Smooth muscle cell (in vitro differentiated cells): ENCODE data around the gene SARDH. TPM values are rescaled to one million over a fixed set of nuclear protein-coding genes. Genes with fewer than 3 reads are reported as not detected.
A peak's percentile ranks its signal among the peaks of the same experiment; 100 is the strongest.

Experiments used
- DNase-seq: peaks from one replicate; lab custom pipeline; 2025; ENCODE audit not compliant: unreplicated experiment; lab: John Stamatoyannopoulos, UW
- H2AFZ ChIP-seq: fragments of 200-600 bp; sonication (generic); 2 replicates; pipeline ENCODE4 v1.6.0; 2016; ENCODE audit warnings: antibody characterized with exemption, low read depth, mild to moderate bottlenecking
- H3F3A ChIP-seq: fragments of 200-600 bp; sonication (generic); 2 replicates; pipeline ENCODE4 v1.6.0; 2017; ENCODE audit warnings: antibody characterized with exemption, low read depth
- H3K27ac ChIP-seq: fragments of 200-600 bp; sonication (generic); 2 replicates; pipeline ENCODE4 v1.5.1; 2016; ENCODE audit warnings: low read depth, mild to moderate bottlenecking
- H3K27me3 ChIP-seq: fragments of 200-600 bp; sonication (generic); 2 replicates; pipeline ENCODE4 v1.6.1; 2016; ENCODE audit warnings: low read depth, mild to moderate bottlenecking
- H3K36me3 ChIP-seq: fragments of 200-600 bp; sonication (generic); 2 replicates; pipeline ENCODE4 v1.5.1; 2016; ENCODE audit warnings: low read depth
- H3K4me1 ChIP-seq: fragments of 200-600 bp; sonication (generic); 2 replicates; pipeline ENCODE4 v1.5.1; 2016; ENCODE audit warnings: low read depth
- H3K4me2 ChIP-seq: fragments of 200-600 bp; sonication (generic); 2 replicates; pipeline ENCODE4 v1.6.0; 2016; ENCODE audit warnings: mild to moderate bottlenecking
- H3K4me3 ChIP-seq: fragments of 200-600 bp; sonication (generic); 2 replicates; pipeline ENCODE4 v1.5.1; 2016; ENCODE audit warnings: mild to moderate bottlenecking
- H3K79me2 ChIP-seq: fragments of 200-600 bp; sonication (generic); 2 replicates; pipeline ENCODE4 v1.6.0; 2016; ENCODE audit warnings: low read depth, mild to moderate bottlenecking
- H3K9ac ChIP-seq: fragments of 200-600 bp; sonication (generic); 2 replicates; pipeline ENCODE4 v1.6.0; 2016; ENCODE audit warnings: low read depth
- H3K9me3 ChIP-seq: fragments of 200-600 bp; sonication (generic); replicated peaks from 2 replicates; pipeline ENCODE4 v1.5.1; 2016; ENCODE audit warnings: low read depth
- H4K20me1 ChIP-seq: fragments of 200-600 bp; sonication (generic); 2 replicates; pipeline ENCODE4 v1.6.0; 2016; ENCODE audit warnings: low read depth
- WGBS: methylation state at CpG from one replicate; pipeline ENCODE4 v1.1.7; 2016; ENCODE audit warnings: low lambda C conversion rate; 5-methylcytosine and 5-hydroxymethylcytosine counted together
- polyA plus RNA-seq: library from polyadenylated mRNA; unstranded; fragments of >200 nt; fragmentation: Nextera tagmentation; extraction: Ambion mirVana; gene quantifications from 2 replicates; pipeline ENCODE4 v1.2.1, GENCODE V29; 2016
- total RNA-seq: library from RNA; depleted of rRNA; stranded (reverse); fragments of >200 nt; gene quantifications from 2 replicates; pipeline ENCODE4 v1.2.3, GENCODE V29; 2014
- TF ChIP-seq, protein P1 (sequence below): fragments of 200-600 bp; sonication (generic); IDR thresholded peaks from 2 replicates; pipeline ENCODE4 v1.5.1; 2017; ENCODE audit warnings: borderline replicate concordance, mild to moderate bottlenecking, antibody characterized with exemption; ENCODE audit not compliant: insufficient read depth, poor library complexity, severe bottlenecking

SARDH gene
- total and polyA plus RNA-seq, 2 experiments from 2014 or later, result 3.3 to 10.1 TPM

- Histone ChIP-seq H2AFZ (no peak overlapping the region), H3K27ac (peak overlapping the region; percentile 97), H3K9me3 (no peaks in the 10 kb centered on the region), H3K79me2 (no peaks in the 10 kb centered on the region), H3F3A (peaks cover 7% of the 10 kb centered on the region), H3K9ac (no peak overlapping the region), H3K36me3 (no peaks in the 10 kb centered on the region), H3K4me3 (no peak overlapping the region), H3K27me3 (no peaks in the 10 kb centered on the region), H3K4me1 (no peaks in the 10 kb centered on the region), H4K20me1 (no peaks in the 10 kb centered on the region), H3K4me2 (peak overlapping the region; percentile 76)
- 81% methylated on average over 25 of the region's 25 CpGs for WGBS
- DNase-seq, result no peak
- TF ChIP-seq, protein P1, sequence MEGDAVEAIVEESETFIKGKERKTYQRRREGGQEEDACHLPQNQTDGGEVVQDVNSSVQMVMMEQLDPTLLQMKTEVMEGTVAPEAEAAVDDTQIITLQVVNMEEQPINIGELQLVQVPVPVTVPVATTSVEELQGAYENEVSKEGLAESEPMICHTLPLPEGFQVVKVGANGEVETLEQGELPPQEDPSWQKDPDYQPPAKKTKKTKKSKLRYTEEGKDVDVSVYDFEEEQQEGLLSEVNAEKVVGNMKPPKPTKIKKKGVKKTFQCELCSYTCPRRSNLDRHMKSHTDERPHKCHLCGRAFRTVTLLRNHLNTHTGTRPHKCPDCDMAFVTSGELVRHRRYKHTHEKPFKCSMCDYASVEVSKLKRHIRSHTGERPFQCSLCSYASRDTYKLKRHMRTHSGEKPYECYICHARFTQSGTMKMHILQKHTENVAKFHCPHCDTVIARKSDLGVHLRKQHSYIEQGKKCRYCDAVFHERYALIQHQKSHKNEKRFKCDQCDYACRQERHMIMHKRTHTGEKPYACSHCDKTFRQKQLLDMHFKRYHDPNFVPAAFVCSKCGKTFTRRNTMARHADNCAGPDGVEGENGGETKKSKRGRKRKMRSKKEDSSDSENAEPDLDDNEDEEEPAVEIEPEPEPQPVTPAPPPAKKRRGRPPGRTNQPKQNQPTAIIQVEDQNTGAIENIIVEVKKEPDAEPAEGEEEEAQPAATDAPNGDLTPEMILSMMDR, result no peak
Observed at GRCh38 chr9:133713150-133713959, 24.8 kb downstream of the SARDH start.

- 84% methylated on average over 20 of the region's 22 CpGs for WGBS
- no peak overlapping the region for H3K4me3 ChIP-seq
- TF ChIP-seq, protein P1, result no peak
- no peak overlapping the region for H3K9ac ChIP-seq
- H3K79me2 ChIP-seq, result no peaks in the 10 kb centered on the region
- no peaks in the 10 kb centered on the region for H3K4me1 ChIP-seq
- H3K4me2 ChIP-seq, result peak overlapping the region; percentile 2
- peaks cover 7% of the 10 kb centered on the region for H3F3A ChIP-seq
- H3K27me3 ChIP-seq, result no peaks in the 10 kb centered on the region
- no peak overlapping the region for H2AFZ ChIP-seq
- no peaks in the 10 kb centered on the region for H4K20me1 ChIP-seq
- no peak for DNase-seq
- H3K27ac ChIP-seq, result peak overlapping the region; percentile 97
- no peaks in the 10 kb centered on the region for H3K9me3 ChIP-seq
- no peaks in the 10 kb centered on the region for H3K36me3 ChIP-seq
Observed at GRCh38 chr9:133712221-133713100, 25.7 kb downstream of the SARDH start.

- TF ChIP-seq, protein P1, result no peak
- no peaks in the 10 kb centered on the region for H3K4me1 ChIP-seq
- H4K20me1 ChIP-seq, result no peaks in the 10 kb centered on the region
- H3K79me2 ChIP-seq, result no peaks in the 10 kb centered on the region
- no peaks in the 10 kb centered on the region for H3K9me3 ChIP-seq
- H3K4me3 ChIP-seq, result no peak overlapping the region
- peaks cover 7% of the 10 kb centered on the region for H3F3A ChIP-seq
- H3K4me2 ChIP-seq, result peak overlapping the region; percentile 58
- DNase-seq, result peak; percentile 59
- no peak overlapping the region for H2AFZ ChIP-seq
- no peaks in the 10 kb centered on the region for H3K27me3 ChIP-seq
- no peaks in the 10 kb centered on the region for H3K36me3 ChIP-seq
- peak overlapping the region; percentile 85 for H3K9ac ChIP-seq
- 35% methylated on average over 32 of the region's 32 CpGs for WGBS
- peak overlapping the region; percentile 97 for H3K27ac ChIP-seq
Observed at GRCh38 chr9:133711428-133712220, 26.5 kb downstream of the SARDH start.
